Activated CD4-positive, alpha-beta T cell treated with anti-CD3 and anti-CD28 coated beads, Interleukin-2, amount 10 ng/mL, durations not matched to agents 7 days and 5 days (primary cell): ENCODE data around the gene TIMM8B. TPM values are rescaled to one million over a fixed set of nuclear protein-coding genes. Genes with fewer than 3 reads are reported as not detected.
A peak's percentile ranks its signal among the peaks of the same experiment; 100 is the strongest.
"Not testable (repeated sequence)": the region's sequence is repeated elsewhere in the genome, so short reads cannot be mapped to it uniquely, and the experiment has no call there.

Source experiments
- CTCF ChIA-PET: fragments of 350-600 bp; sonication (Branson Sonifier 250); formaldehyde crosslinking; loops from one replicate; lab custom pipeline; 2021; ENCODE audit warnings: antibody characterized with exemption; lab: Charles Lee
- POLR2A ChIA-PET: fragments of 350-600 bp; sonication (Branson Sonifier 250); formaldehyde crosslinking; loops from one replicate; lab custom pipeline; 2021; ENCODE audit warnings: antibody characterized with exemption; lab: Charles Lee
- DNase-seq: peaks from one replicate; pipeline ENCODE4 v3.0.0-alpha.2; 2020
- H3K27ac Mint-ChIP-seq: one replicate; pipeline ENCODE4 v1.8.0; 2021; ENCODE audit warnings: mild to moderate bottlenecking, moderate library complexity, mixed read lengths
- H3K27me3 Mint-ChIP-seq: one replicate; pipeline ENCODE4 v1.8.0; 2021; ENCODE audit warnings: mixed read lengths
- H3K36me3 Mint-ChIP-seq: one replicate; pipeline ENCODE4 v1.8.0; 2021; ENCODE audit warnings: low read depth, mixed read lengths
- H3K4me1 Mint-ChIP-seq: one replicate; pipeline ENCODE4 v1.8.0; 2021; ENCODE audit warnings: mixed read lengths
- H3K4me3 Mint-ChIP-seq: one replicate; pipeline ENCODE4 v1.8.0; 2021; ENCODE audit warnings: mild to moderate bottlenecking, moderate library complexity, mixed read lengths
- H3K9me3 Mint-ChIP-seq: one replicate; pipeline ENCODE4 v1.8.0; 2021; ENCODE audit warnings: mixed read lengths
- total RNA-seq, 2 experiments: library from RNA; stranded (reverse); gene quantifications; one replicate each; pipeline ENCODE4 v1.2.3, GENCODE V29; 2021

The TIMM8B gene
- total RNA-seq, 2 experiments from 2014 or later, result 46.4 to 51.4 TPM

DNA sequence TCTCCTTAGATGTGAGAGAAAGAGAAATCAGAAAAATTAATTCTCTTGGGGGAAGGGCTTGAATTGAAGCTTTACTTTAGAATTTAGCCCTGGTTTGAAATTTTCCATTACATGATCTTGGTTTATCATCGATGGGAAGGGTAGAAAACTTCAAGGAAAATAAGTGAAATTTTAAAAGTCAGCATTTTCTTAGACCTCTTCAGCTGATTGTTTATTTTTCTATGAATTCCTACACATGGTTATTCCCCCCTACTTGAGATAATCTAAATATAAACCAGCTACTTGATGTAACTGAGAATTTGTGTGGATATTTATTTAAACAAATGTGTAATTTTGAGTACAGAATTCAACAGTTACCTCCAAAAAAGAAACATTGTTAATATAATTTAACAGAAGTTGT lies 23.6 kb downstream of the TIMM8B start:
- DNase-seq, result no peak
- no peaks in the 10 kb centered on the region for H3K9me3 Mint-ChIP-seq
- ChIA-PET CTCF (interaction anchor here (0.6 kb wide), 1 partner anchor 216 kb away, joined by 3 read pairs; no protein-coding TSS in a partner anchor), POLR2A (no interaction called here)
- peaks cover 8% of the 10 kb centered on the region for H3K36me3 Mint-ChIP-seq
- H3K4me1 Mint-ChIP-seq, result no peaks in the 10 kb centered on the region
- no peaks in the 10 kb centered on the region for H3K27me3 Mint-ChIP-seq
- H3K4me3 Mint-ChIP-seq, result no peak overlapping the region
- H3K27ac Mint-ChIP-seq, result no peak overlapping the region

DNA sequence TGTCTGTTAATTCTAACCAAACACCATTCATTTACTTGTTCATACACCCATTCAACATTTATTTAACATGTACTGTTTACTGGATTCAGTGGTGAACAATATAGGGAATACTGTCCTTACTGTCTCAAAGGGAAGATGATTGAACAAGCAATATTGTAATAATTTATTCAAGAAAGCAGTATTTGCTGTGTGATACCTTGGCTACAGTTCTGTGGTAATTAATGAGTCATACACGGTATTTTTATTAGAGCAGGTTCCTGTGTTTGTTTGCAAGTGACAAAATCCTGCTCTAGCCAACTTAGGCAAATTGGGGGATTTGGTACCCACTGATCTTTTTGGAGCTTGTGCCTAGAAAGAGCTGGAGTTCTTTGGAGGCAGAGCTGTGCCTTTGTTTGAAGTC lies 28.5 kb downstream of the TIMM8B start:
- ChIA-PET POLR2A (no interaction called here), CTCF (interaction anchor here (0.9 to 1.3 kb wide), 2 partner anchors 18 to 28 kb away, joined by 3 to 4 read pairs; partner anchors contain the start of genes SDHD and TIMM8B)
- peaks cover 12% of the 10 kb centered on the region for H3K4me1 Mint-ChIP-seq
- H3K4me3 Mint-ChIP-seq, result no peak overlapping the region
- no peaks in the 10 kb centered on the region for H3K27me3 Mint-ChIP-seq
- DNase-seq, result no peak
- H3K9me3 Mint-ChIP-seq, result no peaks in the 10 kb centered on the region
- H3K27ac Mint-ChIP-seq, result no peak overlapping the region
- H3K36me3 Mint-ChIP-seq, result peaks cover 38% of the 10 kb centered on the region

DNA sequence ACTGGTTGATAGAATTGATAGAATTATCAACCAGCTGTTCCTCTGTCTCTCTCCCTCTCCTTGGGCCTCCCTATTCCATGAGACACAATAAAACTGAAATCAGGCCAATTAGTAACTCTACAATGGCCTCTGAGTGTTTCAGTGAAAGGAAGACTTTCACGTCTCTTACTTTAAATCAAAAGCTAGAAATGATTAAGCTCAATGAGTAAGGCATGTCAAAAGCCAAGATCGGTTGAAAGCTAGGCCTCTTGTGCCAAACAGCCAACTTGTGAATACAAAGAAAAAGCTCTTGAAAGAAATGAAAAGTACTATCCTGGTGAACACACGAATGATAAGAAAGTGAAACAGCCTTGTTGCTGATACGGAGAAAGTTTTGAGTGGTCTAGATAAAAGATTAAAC lies 29.4 kb downstream of the TIMM8B start:
- H3K27me3 Mint-ChIP-seq, result no peaks in the 10 kb centered on the region
- peak overlapping the region; percentile 80 for H3K27ac Mint-ChIP-seq
- H3K9me3 Mint-ChIP-seq, result no peaks in the 10 kb centered on the region
- CTCF ChIA-PET, result interaction anchor here (1.3 kb wide), 1 partner anchor 29 kb away, joined by 4 read pairs; the partner anchor contains the start of genes SDHD and TIMM8B
- peaks cover 12% of the 10 kb centered on the region for H3K4me1 Mint-ChIP-seq
- H3K4me3 Mint-ChIP-seq, result peak overlapping the region; percentile 35
- POLR2A ChIA-PET, result interaction anchor here (0.5 kb wide), 1 partner anchor 14 kb away, joined by 3 read pairs; no protein-coding TSS in a partner anchor
- DNase-seq, result no peak
- H3K36me3 Mint-ChIP-seq, result peaks cover 40% of the 10 kb centered on the region

DNA sequence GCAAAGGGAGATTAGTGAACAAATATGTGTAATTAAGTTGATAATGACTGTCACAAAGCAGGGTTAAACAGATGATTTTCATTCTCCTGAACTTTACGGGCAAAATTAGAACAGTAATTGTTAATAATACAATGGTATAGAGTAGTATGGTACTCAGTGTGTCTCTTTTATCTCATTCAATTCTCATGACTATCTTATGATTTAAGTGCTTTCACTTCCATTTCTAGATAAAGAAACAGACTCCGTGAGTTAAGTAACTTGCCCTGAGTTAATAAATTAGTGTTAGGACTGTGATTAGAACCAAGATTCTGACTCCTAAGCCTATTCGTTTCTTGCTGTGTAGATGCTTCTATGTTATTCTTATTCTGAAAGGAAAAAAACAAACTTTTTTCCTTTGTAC lies 34.8 kb downstream of the TIMM8B start:
- no peaks in the 10 kb centered on the region for H3K27me3 Mint-ChIP-seq
- H3K4me1 Mint-ChIP-seq, result peaks cover 18% of the 10 kb centered on the region
- peaks cover 73% of the 10 kb centered on the region for H3K36me3 Mint-ChIP-seq
- no peaks in the 10 kb centered on the region for H3K9me3 Mint-ChIP-seq
- H3K4me3 Mint-ChIP-seq, result no peak overlapping the region
- ChIA-PET CTCF (no interaction called here), POLR2A (no interaction called here)
- no peak overlapping the region for H3K27ac Mint-ChIP-seq
- no peak for DNase-seq

DNA sequence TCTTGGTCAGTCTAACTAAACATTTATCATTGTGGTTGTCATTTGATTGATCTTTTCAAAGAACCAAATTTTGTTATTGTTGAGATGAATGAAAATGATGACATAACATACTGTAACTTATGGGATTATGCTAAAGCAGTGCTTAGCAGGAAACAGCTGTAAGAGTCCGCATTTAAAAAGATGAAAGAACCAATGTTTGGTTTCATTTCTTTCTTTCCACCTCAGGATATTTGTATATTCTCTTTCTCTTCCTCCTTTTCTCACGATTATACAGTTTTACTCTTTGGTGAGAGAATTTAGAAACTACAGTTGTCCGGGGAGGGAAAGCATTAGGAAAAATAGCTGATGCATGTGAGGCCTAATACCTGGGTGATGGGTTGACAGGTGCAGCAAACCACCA lies 35.8 kb downstream of the TIMM8B start:
- Mint-ChIP-seq H3K36me3 (peaks cover 74% of the 10 kb centered on the region), H3K27me3 (no peaks in the 10 kb centered on the region), H3K4me1 (peaks cover 15% of the 10 kb centered on the region), H3K27ac (no peak overlapping the region), H3K4me3 (no peak overlapping the region), H3K9me3 (no peaks in the 10 kb centered on the region)
- ChIA-PET CTCF (interaction anchor here (1.1 kb wide), 1 partner anchor 29 kb away, joined by 3 read pairs; no protein-coding TSS in a partner anchor), POLR2A (no interaction called here)
- no peak for DNase-seq

DNA sequence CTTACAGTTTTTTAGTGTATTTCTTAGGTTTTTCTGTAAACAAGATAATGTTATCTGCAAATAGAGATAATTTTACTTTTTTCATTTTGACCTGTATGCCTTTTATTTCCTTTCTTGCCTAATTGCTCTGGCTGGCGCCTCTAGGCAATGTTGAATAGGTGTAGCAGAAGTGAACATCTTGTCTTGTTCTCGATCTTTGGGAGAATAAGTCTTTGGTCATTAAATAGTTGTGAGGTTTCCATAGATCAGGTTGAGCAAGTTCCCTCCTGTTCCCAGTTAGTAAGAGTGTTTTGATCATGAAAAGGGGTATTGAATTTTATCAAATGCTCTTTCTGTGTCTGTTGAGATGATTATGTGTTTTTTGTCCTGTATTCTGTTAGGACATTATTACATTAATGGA lies 36.8 kb downstream of the TIMM8B start:
- no peak overlapping the region for H3K27ac Mint-ChIP-seq
- no peak for DNase-seq
- H3K27me3 Mint-ChIP-seq, result no peaks in the 10 kb centered on the region
- ChIA-PET POLR2A (no interaction called here), CTCF (interaction anchor here (1.1 kb wide), 1 partner anchor 30 kb away, joined by 3 read pairs; no protein-coding TSS in a partner anchor)
- no peaks in the 10 kb centered on the region for H3K9me3 Mint-ChIP-seq
- peaks cover 15% of the 10 kb centered on the region for H3K4me1 Mint-ChIP-seq
- H3K4me3 Mint-ChIP-seq, result no peak overlapping the region
- peaks cover 77% of the 10 kb centered on the region for H3K36me3 Mint-ChIP-seq

DNA sequence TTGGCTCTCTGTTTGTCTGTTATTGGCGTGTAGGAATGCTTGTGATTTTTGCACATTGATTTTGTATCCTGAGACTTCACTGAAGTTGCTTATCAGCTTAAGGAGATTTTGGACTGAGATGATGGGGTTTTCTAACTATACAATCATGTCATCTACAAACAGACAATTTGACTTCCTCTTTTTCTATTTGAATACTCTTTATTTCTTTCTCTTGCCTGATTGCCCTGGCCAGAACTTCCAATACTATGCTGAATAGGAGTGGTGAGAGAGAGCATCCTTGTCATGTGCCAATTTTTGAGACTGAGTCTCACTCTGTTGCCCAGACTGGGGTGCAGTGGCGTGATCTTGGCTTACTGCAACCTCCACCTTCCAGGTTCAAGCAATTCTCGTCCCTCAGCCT lies 38.3 kb downstream of the TIMM8B start:
- Mint-ChIP-seq H3K27ac (peak overlapping the region; percentile 62), H3K4me1 (peaks cover 15% of the 10 kb centered on the region), H3K36me3 (peaks cover 72% of the 10 kb centered on the region)
- DNase-seq, H3K9me3 Mint-ChIP-seq, H3K4me3 Mint-ChIP-seq, H3K27me3 Mint-ChIP-seq, POLR2A ChIA-PET, CTCF ChIA-PET: not testable (repeated sequence)

DNA sequence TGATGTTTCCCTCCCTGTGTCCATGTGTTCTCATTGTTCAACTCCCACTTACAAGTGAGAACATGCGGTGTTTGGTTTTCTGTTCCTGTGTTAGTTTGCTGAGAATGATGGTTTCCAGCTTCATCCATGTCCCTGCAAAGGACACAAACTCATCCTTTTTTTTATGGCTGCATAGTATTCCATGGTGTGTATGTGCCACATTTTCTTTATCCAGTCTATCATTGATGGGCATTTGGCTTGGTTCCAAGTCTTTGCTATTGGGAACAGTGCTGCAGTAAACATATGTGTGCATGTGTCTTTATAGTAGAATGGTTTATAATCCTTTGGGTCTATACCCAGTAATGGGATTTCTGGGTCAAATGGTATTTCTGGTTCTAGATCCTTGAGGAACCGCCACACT lies 39.9 kb downstream of the TIMM8B start:
- H3K9me3 Mint-ChIP-seq, H3K27ac Mint-ChIP-seq, DNase-seq, H3K27me3 Mint-ChIP-seq, CTCF ChIA-PET, POLR2A ChIA-PET, H3K4me3 Mint-ChIP-seq: not testable (repeated sequence)
- H3K36me3 Mint-ChIP-seq, result peaks cover 72% of the 10 kb centered on the region
- H3K4me1 Mint-ChIP-seq, result peaks cover 23% of the 10 kb centered on the region

DNA sequence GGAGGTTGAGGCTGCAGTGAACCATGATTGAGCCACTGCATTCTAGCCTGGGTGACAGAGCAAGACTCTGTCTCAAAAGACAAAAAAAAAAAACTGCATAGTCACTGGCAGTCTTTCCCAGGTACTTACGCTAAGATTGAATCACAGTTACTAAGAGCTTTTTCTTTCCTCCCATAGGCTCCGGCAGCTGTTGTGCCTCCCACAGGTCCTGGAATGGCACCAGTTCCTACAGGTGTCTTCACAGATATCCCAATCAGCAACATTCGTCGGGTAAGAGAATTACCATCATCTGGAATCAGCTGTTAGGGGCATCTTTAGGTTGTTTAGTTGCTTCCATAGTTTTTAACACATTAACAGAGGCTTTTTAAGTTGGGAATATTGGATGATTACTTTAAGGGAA lies 41.6 kb downstream of the TIMM8B start:
- Mint-ChIP-seq H3K9me3 (no peaks in the 10 kb centered on the region), H3K4me3 (no peak overlapping the region), H3K4me1 (peaks cover 22% of the 10 kb centered on the region), H3K27ac (no peak overlapping the region), H3K27me3 (no peaks in the 10 kb centered on the region), H3K36me3 (peaks cover 69% of the 10 kb centered on the region)
- no peak for DNase-seq
- CTCF ChIA-PET, result interaction anchor here (0.6 to 1.0 kb wide), 2 partner anchors 35 to 42 kb away, joined by 3 read pairs; no protein-coding TSS in a partner anchor
- POLR2A ChIA-PET, result no interaction called here

DNA sequence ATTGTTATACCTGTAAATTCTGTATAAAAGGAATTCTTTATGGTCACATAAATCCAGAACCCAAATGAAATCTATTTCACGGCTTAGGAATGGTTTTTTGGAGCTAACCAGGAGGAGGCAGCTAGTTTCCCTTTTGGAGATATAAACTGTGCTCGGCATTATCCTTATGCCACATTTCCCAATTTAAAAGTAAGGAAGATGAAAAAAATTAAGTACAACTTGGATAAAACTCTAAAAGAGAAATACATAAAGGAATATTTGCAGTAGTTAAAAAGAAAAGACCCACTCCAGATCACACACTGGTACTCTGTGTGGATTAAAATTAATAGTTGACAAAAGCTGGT lies 43.6 kb downstream of the TIMM8B start:
- no peak overlapping the region for H3K27ac Mint-ChIP-seq
- peaks cover 63% of the 10 kb centered on the region for H3K36me3 Mint-ChIP-seq
- CTCF ChIA-PET, result no interaction called here
- no peak overlapping the region for H3K4me3 Mint-ChIP-seq
- H3K9me3 Mint-ChIP-seq, result no peaks in the 10 kb centered on the region
- H3K27me3 Mint-ChIP-seq, result no peaks in the 10 kb centered on the region
- DNase-seq, result no peak
- POLR2A ChIA-PET, result interaction anchor here (0.6 kb wide), 1 partner anchor 14 kb away, joined by 3 read pairs; no protein-coding TSS in a partner anchor
- peaks cover 13% of the 10 kb centered on the region for H3K4me1 Mint-ChIP-seq

DNA sequence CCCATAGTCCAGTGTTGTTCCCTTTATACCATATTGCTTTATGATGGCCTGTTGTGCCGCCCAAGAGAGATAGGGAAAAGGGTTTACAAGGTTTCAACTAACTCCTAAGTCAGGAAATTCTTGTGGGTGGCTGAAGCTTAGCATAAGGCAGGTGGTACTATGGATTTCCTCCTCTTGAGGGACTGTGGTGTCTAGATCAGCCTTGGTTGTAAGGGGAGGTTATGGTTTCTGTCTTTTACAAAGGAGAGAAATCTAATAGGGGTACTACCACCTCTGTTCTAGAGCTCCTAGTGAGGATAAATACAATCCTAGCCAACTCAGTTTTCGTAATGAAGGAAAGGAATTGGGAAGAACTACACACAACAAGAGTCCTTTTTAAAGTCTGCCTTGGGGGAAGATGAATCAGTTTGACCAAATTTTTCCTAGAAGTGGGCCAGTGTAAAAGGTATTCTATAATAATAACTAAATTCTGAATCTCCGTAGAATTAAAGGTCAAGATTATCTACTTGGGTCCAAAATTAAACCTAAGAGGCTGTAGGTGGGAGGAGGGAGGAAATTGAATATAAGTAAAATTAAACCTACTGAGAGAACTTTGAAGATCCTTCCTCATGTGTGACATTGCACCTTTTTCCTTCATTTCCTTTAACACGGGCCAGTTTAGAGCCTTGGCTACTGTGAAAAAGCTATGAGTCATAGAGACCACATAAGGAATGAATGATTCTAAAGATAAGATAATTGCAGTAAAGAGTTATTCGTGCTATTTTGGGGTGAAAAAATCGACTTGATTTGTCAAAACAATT lies 44.2 kb downstream of the TIMM8B start:
- Mint-ChIP-seq H3K9me3 (no peaks in the 10 kb centered on the region), H3K4me3 (no peak overlapping the region), H3K36me3 (peaks cover 60% of the 10 kb centered on the region), H3K4me1 (peaks cover 11% of the 10 kb centered on the region), H3K27ac (no peak overlapping the region), H3K27me3 (no peaks in the 10 kb centered on the region)
- CTCF ChIA-PET, result no interaction called here
- DNase-seq, result no peak
- POLR2A ChIA-PET, result no interaction called here

DNA sequence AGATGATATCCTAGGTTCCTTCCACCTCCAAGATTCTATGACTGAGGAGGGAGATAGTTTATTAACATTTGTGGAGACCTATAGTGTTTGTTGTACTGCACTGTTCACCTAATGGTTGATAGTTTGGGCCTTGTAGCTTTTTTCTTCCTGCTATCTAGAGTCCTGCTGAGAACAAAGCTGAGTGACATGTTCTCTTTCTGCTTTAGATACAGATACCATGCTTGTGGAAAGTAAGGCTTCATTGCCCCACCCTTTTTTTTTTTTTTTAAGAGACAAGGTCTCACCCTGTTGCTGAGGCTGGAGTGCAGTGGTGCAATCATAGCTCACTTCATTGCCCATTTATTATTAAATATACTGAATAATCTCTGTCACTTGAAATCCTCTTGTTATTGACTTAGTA lies 49.0 kb downstream of the TIMM8B start:
- ChIA-PET CTCF (no interaction called here), POLR2A (no interaction called here)
- Mint-ChIP-seq H3K4me3 (no peak overlapping the region), H3K27me3 (no peaks in the 10 kb centered on the region), H3K36me3 (peaks cover 46% of the 10 kb centered on the region), H3K9me3 (no peaks in the 10 kb centered on the region), H3K27ac (no peak overlapping the region), H3K4me1 (peaks cover 11% of the 10 kb centered on the region)
- no peak for DNase-seq
